NOMO-1 treated with DMSO at 0.1 percent for 48 hours (cell line): ENCODE results near the gene CNTNAP2.

Experiments
- DNase-seq: peaks from one replicate; lab custom pipeline; 2025; ENCODE audit not compliant: unreplicated experiment; lab: John Stamatoyannopoulos, UW

The CNTNAP2 gene

GRCh38 chr7:147304376-147304775, 1187.8 kb downstream of the CNTNAP2 start:
- no peak for DNase-seq

GRCh38 chr7:147305827-147306226, 1189.2 kb downstream of the CNTNAP2 start:
- DNase-seq: no peak

GRCh38 chr7:147308539-147308938, 1191.9 kb downstream of the CNTNAP2 start:
- no peak for DNase-seq

- DNase-seq: no peak
These were observed 1194.7 kb downstream of the CNTNAP2 start for GRCh38 chr7:147311336-147311735.

GRCh38 chr7:147321504-147321903, 1204.9 kb downstream of the CNTNAP2 start:
- DNase-seq: no peak

- DNase-seq: no peak
These were observed 1216.4 kb downstream of the CNTNAP2 start for GRCh38 chr7:147332988-147333387.

- DNase-seq: no peak
These were observed 1246.5 kb downstream of the CNTNAP2 start for GRCh38 chr7:147363101-147363500.

GRCh38 chr7:147376192-147376591, 1259.6 kb downstream of the CNTNAP2 start:
- no peak for DNase-seq

- no peak for DNase-seq
These were observed 1264.3 kb downstream of the CNTNAP2 start for GRCh38 chr7:147380926-147381325.

GRCh38 chr7:147394329-147394728, 1277.7 kb downstream of the CNTNAP2 start:
- DNase-seq: no peak

- no peak for DNase-seq
These were observed 1283.7 kb downstream of the CNTNAP2 start for GRCh38 chr7:147400221-147400689.

- no peak for DNase-seq
These were observed 1284.3 kb downstream of the CNTNAP2 start for GRCh38 chr7:147400925-147401324.

- no peak for DNase-seq
These were observed 1289.0 kb downstream of the CNTNAP2 start for GRCh38 chr7:147405621-147406020.

GRCh38 chr7:147406521-147407135, 1290.0 kb downstream of the CNTNAP2 start:
- DNase-seq: no peak

GRCh38 chr7:147411096-147411495, 1294.5 kb downstream of the CNTNAP2 start:
- no peak for DNase-seq

- DNase-seq: no peak
These were observed 1295.5 kb downstream of the CNTNAP2 start for GRCh38 chr7:147412109-147412508.

- DNase-seq: no peak
These were observed 1296.4 kb downstream of the CNTNAP2 start for GRCh38 chr7:147412782-147413556.

GRCh38 chr7:147413557-147413870, 1296.9 kb downstream of the CNTNAP2 start:
- no peak for DNase-seq

- no peak for DNase-seq
These were observed 1299.4 kb downstream of the CNTNAP2 start for GRCh38 chr7:147415991-147416390.

- DNase-seq: no peak
These were observed 1302.4 kb downstream of the CNTNAP2 start for GRCh38 chr7:147418966-147419365.

GRCh38 chr7:147423875-147424274, 1307.3 kb downstream of the CNTNAP2 start:
- DNase-seq: no peak

GRCh38 chr7:147428075-147428474, 1311.5 kb downstream of the CNTNAP2 start:
- DNase-seq: no peak

GRCh38 chr7:147429961-147430360, 1313.4 kb downstream of the CNTNAP2 start:
- DNase-seq: no peak
